Activated T-helper 2 cell treated with anti-CD3 and anti-CD28 coated beads, Interferon-gamma antibody, Interleukin-2, Interleukin-4, amounts not matched to agents 10 μg/mL and 5 μg/mL and 100 μg/mL, durations not matched to agents 14 hours and 24 hours and 36 hours (primary cell): ENCODE measurements around the gene MTURN. TPM values are rescaled to one million over a fixed set of nuclear protein-coding genes. Genes with fewer than 3 reads are reported as not detected.

Experiments
- DNase-seq: peaks from one replicate; pipeline ENCODE4 v3.0.0; 2021; ENCODE audit warnings: low spot score
- H3K27ac Mint-ChIP-seq: one replicate; pipeline ENCODE4 v1.8.0; 2021; ENCODE audit warnings: mixed read lengths
- H3K27me3 Mint-ChIP-seq: one replicate; pipeline ENCODE4 v1.8.0; 2021; ENCODE audit warnings: low read depth, mixed read lengths
- H3K36me3 Mint-ChIP-seq: one replicate; pipeline ENCODE4 v1.8.0; 2021; ENCODE audit warnings: low read depth, mixed read lengths
- H3K4me1 Mint-ChIP-seq: one replicate; pipeline ENCODE4 v1.8.0; 2021; ENCODE audit warnings: low read depth, mixed read lengths
- H3K4me3 Mint-ChIP-seq: one replicate; pipeline ENCODE4 v1.8.0; 2021; ENCODE audit warnings: low read depth, mild to moderate bottlenecking, moderate library complexity, mixed read lengths
- H3K9me3 Mint-ChIP-seq: one replicate; pipeline ENCODE4 v1.8.0; 2021; ENCODE audit warnings: mixed read lengths
- intact Hi-C: fragments of 100-400 bp; cut with micrococcal nuclease; formaldehyde crosslinking; loops from one replicate; pipeline ENCODE4 v1.15.1; 2023
- total RNA-seq: library from RNA; stranded (reverse); gene quantifications from 2 replicates; pipeline ENCODE4 v1.2.3, GENCODE V29; 2022

Gene MTURN
- total RNA-seq, 1 donor from 2014 or later = 4.0 TPM

- DNase-seq = no peak
- H3K36me3 Mint-ChIP-seq = no peaks in the 10 kb centered on the region
- H3K9me3 Mint-ChIP-seq = no peaks in the 10 kb centered on the region
- no peak overlapping the region for H3K27ac Mint-ChIP-seq
- no peaks in the 10 kb centered on the region for H3K27me3 Mint-ChIP-seq
- no peaks in the 10 kb centered on the region for H3K4me1 Mint-ChIP-seq
- no peak overlapping the region for H3K4me3 Mint-ChIP-seq
- intact Hi-C loops = no loop called here
Measured at GRCh38 chr7:30142710-30143109, 7.9 kb downstream of the MTURN start.

DNA sequence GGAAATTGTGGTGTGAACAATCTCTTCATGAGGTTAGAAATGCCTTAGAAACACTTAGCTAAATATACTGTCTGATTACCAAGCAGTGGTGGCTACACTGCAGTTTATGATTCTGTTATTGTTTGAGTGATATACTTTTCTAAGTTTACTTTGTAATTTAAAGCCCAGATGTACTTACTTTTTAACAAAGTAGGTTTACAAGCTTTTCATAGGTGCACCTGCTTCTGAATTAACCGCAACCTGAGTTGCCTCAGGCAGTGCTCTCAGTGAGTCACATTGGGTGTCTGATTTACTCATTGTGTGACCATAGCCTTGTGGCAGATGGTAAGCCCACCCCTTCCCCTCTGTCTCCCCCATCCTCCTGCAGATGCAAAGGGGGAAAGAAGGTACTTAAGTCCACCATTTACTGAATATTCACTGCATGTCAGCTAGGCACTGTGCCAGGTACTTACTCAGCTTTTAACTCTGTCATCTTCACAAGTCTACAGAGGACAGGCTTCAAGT lies 9.0 kb downstream of the MTURN start:
- H3K4me1 Mint-ChIP-seq = no peaks in the 10 kb centered on the region
- no peak for DNase-seq

DNA sequence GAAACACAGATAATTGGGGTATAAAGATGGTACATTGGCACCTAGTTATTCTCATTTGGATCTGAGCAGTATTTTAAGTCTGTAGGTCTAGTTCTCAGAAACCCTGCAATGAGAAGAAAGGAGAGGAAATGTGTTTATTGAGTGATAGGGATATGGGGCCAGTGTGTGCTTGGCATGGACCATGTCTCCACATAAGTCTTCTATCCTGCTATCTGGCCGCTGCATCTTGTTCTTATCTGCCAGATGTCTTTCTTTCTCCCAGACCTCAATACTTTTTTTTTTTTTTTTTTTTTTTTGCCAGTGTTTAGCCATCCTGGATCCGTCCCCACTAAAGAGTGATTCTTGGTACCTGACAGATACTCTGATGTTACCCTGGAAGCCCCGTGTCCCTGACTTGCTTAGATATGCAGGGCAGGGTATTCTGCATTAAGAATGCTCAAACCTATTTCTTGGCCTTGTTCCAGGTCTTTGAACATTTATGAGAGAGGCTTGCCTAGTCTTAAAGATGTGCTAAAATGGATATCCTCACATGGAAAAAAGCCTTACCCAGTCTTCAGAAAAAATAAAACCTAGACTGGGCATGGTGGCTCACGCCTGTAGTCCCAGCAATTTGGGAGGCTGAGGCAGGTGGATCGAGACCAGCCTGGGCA lies 10.0 kb downstream of the MTURN start:
- Mint-ChIP-seq H3K4me1 (peaks cover 3% of the 10 kb centered on the region), H3K36me3 (no peaks in the 10 kb centered on the region), H3K27ac (no peak overlapping the region), H3K4me3 (no peak overlapping the region), H3K9me3 (no peaks in the 10 kb centered on the region), H3K27me3 (no peaks in the 10 kb centered on the region)
- intact Hi-C loops = no loop called here
- no peak for DNase-seq

More for the DNA sequence above, 9.0 kb downstream of the MTURN start:
- H3K27ac Mint-ChIP-seq = no peak overlapping the region
- H3K27me3 Mint-ChIP-seq = no peaks in the 10 kb centered on the region
- no peaks in the 10 kb centered on the region for H3K36me3 Mint-ChIP-seq
- H3K4me3 Mint-ChIP-seq = no peak overlapping the region
- intact Hi-C loops = no loop called here
- no peaks in the 10 kb centered on the region for H3K9me3 Mint-ChIP-seq

GRCh38 chr7:30145426-30145970 lies 10.7 kb downstream of the MTURN start:
- H3K27me3 Mint-ChIP-seq = no peaks in the 10 kb centered on the region
- no peak for DNase-seq
- H3K4me1 Mint-ChIP-seq = peaks cover 5% of the 10 kb centered on the region
- H3K9me3 Mint-ChIP-seq = no peaks in the 10 kb centered on the region
- H3K36me3 Mint-ChIP-seq = peaks cover 3% of the 10 kb centered on the region
- no peak overlapping the region for H3K4me3 Mint-ChIP-seq
- no peak overlapping the region for H3K27ac Mint-ChIP-seq
- intact Hi-C loops = no loop called here

GRCh38 chr7:30146127-30146612 lies 11.4 kb downstream of the MTURN start:
- intact Hi-C loops = no loop called here
- Mint-ChIP-seq H3K9me3 (no peaks in the 10 kb centered on the region), H3K36me3 (peaks cover 3% of the 10 kb centered on the region), H3K4me1 (peaks cover 5% of the 10 kb centered on the region), H3K27ac (no peak overlapping the region), H3K4me3 (no peak overlapping the region), H3K27me3 (no peaks in the 10 kb centered on the region)
- DNase-seq = no peak

GRCh38 chr7:30147223-30147622 lies 12.4 kb downstream of the MTURN start:
- no peak for DNase-seq
- H3K27me3 Mint-ChIP-seq = no peaks in the 10 kb centered on the region
- intact Hi-C loops = no loop called here
- H3K36me3 Mint-ChIP-seq = peaks cover 3% of the 10 kb centered on the region
- no peaks in the 10 kb centered on the region for H3K9me3 Mint-ChIP-seq
- H3K4me1 Mint-ChIP-seq = peaks cover 5% of the 10 kb centered on the region
- no peak overlapping the region for H3K27ac Mint-ChIP-seq
- H3K4me3 Mint-ChIP-seq = no peak overlapping the region

GRCh38 chr7:30147785-30148184 lies 13.0 kb downstream of the MTURN start:
- Mint-ChIP-seq H3K4me1 (peaks cover 5% of the 10 kb centered on the region), H3K27me3 (no peaks in the 10 kb centered on the region), H3K36me3 (peaks cover 3% of the 10 kb centered on the region), H3K27ac (no peak overlapping the region), H3K4me3 (no peak overlapping the region), H3K9me3 (no peaks in the 10 kb centered on the region)
- DNase-seq = no peak
- intact Hi-C loops = no loop called here

GRCh38 chr7:30148426-30148825 lies 13.6 kb downstream of the MTURN start:
- H3K36me3 Mint-ChIP-seq = peaks cover 3% of the 10 kb centered on the region
- intact Hi-C loops = no loop called here
- DNase-seq = no peak

GRCh38 chr7:30148951-30149459 lies 14.2 kb downstream of the MTURN start:
- Mint-ChIP-seq H3K36me3 (peaks cover 3% of the 10 kb centered on the region), H3K27me3 (no peaks in the 10 kb centered on the region), H3K4me3 (no peak overlapping the region), H3K27ac (no peak overlapping the region), H3K4me1 (peaks cover 5% of the 10 kb centered on the region), H3K9me3 (no peaks in the 10 kb centered on the region)
- peak; percentile 17 for DNase-seq
- intact Hi-C loops = no loop called here

More at GRCh38 chr7:30148426-30148825, 13.6 kb downstream of the MTURN start:
- Mint-ChIP-seq H3K9me3 (no peaks in the 10 kb centered on the region), H3K27ac (no peak overlapping the region), H3K27me3 (no peaks in the 10 kb centered on the region), H3K4me3 (no peak overlapping the region), H3K4me1 (peaks cover 5% of the 10 kb centered on the region)

- DNase-seq = no peak
- peaks cover 5% of the 10 kb centered on the region for H3K4me1 Mint-ChIP-seq
- peaks cover 3% of the 10 kb centered on the region for H3K36me3 Mint-ChIP-seq
- no peak overlapping the region for H3K4me3 Mint-ChIP-seq
- no peaks in the 10 kb centered on the region for H3K9me3 Mint-ChIP-seq
- no peak overlapping the region for H3K27ac Mint-ChIP-seq
- no peaks in the 10 kb centered on the region for H3K27me3 Mint-ChIP-seq
- intact Hi-C loops = no loop called here
Measured at GRCh38 chr7:30149640-30150272, 15.0 kb downstream of the MTURN start.

- H3K36me3 Mint-ChIP-seq = peaks cover 3% of the 10 kb centered on the region
- no peaks in the 10 kb centered on the region for H3K9me3 Mint-ChIP-seq
- DNase-seq = no peak
- H3K4me3 Mint-ChIP-seq = no peak overlapping the region
- intact Hi-C loops = no loop called here
- H3K27me3 Mint-ChIP-seq = no peaks in the 10 kb centered on the region
- no peak overlapping the region for H3K27ac Mint-ChIP-seq
- H3K4me1 Mint-ChIP-seq = peaks cover 5% of the 10 kb centered on the region
Measured at GRCh38 chr7:30150711-30151110, 15.9 kb downstream of the MTURN start.

DNA sequence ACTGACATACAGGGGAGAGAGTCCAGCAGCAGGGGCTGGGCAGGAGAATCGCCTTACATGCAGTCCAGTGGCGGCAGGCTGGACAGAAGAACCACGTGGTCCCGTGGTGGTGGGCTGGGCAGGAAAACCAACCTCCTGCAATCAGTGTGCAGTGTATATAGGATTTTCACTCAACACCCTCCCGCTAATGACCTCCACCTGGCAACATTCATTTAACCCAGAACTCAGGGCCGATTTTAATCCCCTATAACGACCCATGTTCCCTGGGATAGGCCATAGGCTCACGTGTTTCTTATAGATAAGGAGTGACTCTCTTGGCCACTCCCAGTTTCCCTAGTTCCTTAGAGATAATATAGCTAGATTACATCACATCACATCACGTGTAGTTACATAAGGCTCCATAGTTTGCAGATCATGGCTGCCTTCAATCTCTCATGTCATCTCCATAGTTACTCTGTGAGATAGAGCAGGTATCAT lies 19.4 kb downstream of the MTURN start:
- Mint-ChIP-seq H3K27ac (no peak overlapping the region), H3K4me1 (peaks cover 19% of the 10 kb centered on the region), H3K4me3 (no peak overlapping the region), H3K9me3 (no peaks in the 10 kb centered on the region), H3K27me3 (no peaks in the 10 kb centered on the region), H3K36me3 (peaks cover 3% of the 10 kb centered on the region)
- intact Hi-C loops = no loop called here
- DNase-seq = no peak

GRCh38 chr7:30155481-30155880 lies 20.7 kb downstream of the MTURN start:
- Mint-ChIP-seq H3K4me1 (peaks cover 27% of the 10 kb centered on the region), H3K36me3 (no peaks in the 10 kb centered on the region), H3K27me3 (no peaks in the 10 kb centered on the region), H3K4me3 (no peak overlapping the region), H3K27ac (no peak overlapping the region), H3K9me3 (no peaks in the 10 kb centered on the region)
- DNase-seq = no peak
- intact Hi-C loops = no loop called here
